Keratinocyte (primary cell): ENCODE data around the gene ERICH6. TPM values are rescaled to one million over a fixed set of nuclear protein-coding genes. Genes with fewer than 3 reads are reported as not detected.

ENCODE experiments used
- DNase-seq: peaks from one replicate; pipeline ENCODE4 v3.0.0-alpha.2; 2011; ENCODE audit warnings: low read depth, missing footprints, low spot score
- FAIRE-seq: peaks from 2 replicates; lab custom pipeline; 2011; peaks lifted over from hg19 to GRCh38; lab: Jason Lieb, UNC
- H2AFZ ChIP-seq: 2 replicates; pipeline ENCODE4 v1.6.0; 2012; ENCODE audit warnings: low read length, control low read depth, inconsistent platforms; ENCODE audit not compliant: control insufficient read depth
- H3K27ac ChIP-seq: 2 replicates; pipeline ENCODE4 v1.5.1; 2011; ENCODE audit warnings: low read length; ENCODE audit not compliant: control insufficient read depth, insufficient read depth
- H3K27me3 ChIP-seq: 3 replicates; pipeline ENCODE4 v1.6.0; 2011; ENCODE audit warnings: low read length; ENCODE audit not compliant: control insufficient read depth, insufficient read depth; ENCODE audit errors: extremely low read depth
- H3K36me3 ChIP-seq, 2 experiments: 2 replicates in 1 of 2; 3 replicates in 1 of 2; pipeline ENCODE4 v1.5.1; 2011; ENCODE audit warnings: low read length in 2 of 2, mild to moderate bottlenecking in 1 of 2; ENCODE audit not compliant: control insufficient read depth in 2 of 2, insufficient read depth in 2 of 2; ENCODE audit errors: extremely low read depth in 1 of 2
- H3K4me1 ChIP-seq: 3 replicates; pipeline ENCODE4 v1.5.1; 2011; ENCODE audit warnings: low read length; ENCODE audit not compliant: control insufficient read depth, insufficient read depth; ENCODE audit errors: extremely low read depth
- H3K4me2 ChIP-seq: 3 replicates; pipeline ENCODE4 v1.6.0; 2011; ENCODE audit warnings: low read depth, low read length; ENCODE audit not compliant: control insufficient read depth, insufficient read depth; ENCODE audit errors: extremely low read depth
- H3K4me3 ChIP-seq, 3 experiments: fragments of 200-600 bp in 1 of 3; sonication (generic) in 1 of 3; 2 replicates in 2 of 3; 3 replicates in 1 of 3; pipeline ENCODE4 v1.5.1; 2011 to 2016; ENCODE audit warnings: low read length in 3 of 3, mild to moderate bottlenecking in 3 of 3, control low read depth in 2 of 3, inconsistent platforms in 1 of 3, low read depth in 1 of 3, mixed read lengths in 1 of 3, mixed run types in 1 of 3, moderate library complexity in 1 of 3; ENCODE audit not compliant: control insufficient read depth in 2 of 3, insufficient read depth in 2 of 3; ENCODE audit errors: extremely low read depth in 1 of 3
- H3K79me2 ChIP-seq: 2 replicates; pipeline ENCODE4 v1.6.0; 2012; ENCODE audit warnings: low read length; ENCODE audit not compliant: control insufficient read depth, insufficient read depth
- H3K9ac ChIP-seq: 3 replicates; pipeline ENCODE4 v1.6.0; 2011; ENCODE audit warnings: low read length; ENCODE audit not compliant: control insufficient read depth, insufficient read depth; ENCODE audit errors: extremely low read depth
- H3K9me1 ChIP-seq: 3 replicates; pipeline ENCODE4 v1.6.0; 2011; ENCODE audit warnings: low read length; ENCODE audit not compliant: control insufficient read depth, insufficient read depth; ENCODE audit errors: extremely low read depth
- H3K9me3 ChIP-seq: 2 replicates; pipeline ENCODE4 v1.5.1; 2012; ENCODE audit warnings: low read depth, low read length; ENCODE audit not compliant: control insufficient read depth
- H4K20me1 ChIP-seq: 3 replicates; pipeline ENCODE4 v1.6.0; 2011; ENCODE audit warnings: low read length; ENCODE audit not compliant: control insufficient read depth, insufficient read depth; ENCODE audit errors: extremely low read depth
- CTCF ChIP-seq, 3 experiments: IDR thresholded peaks in 1 of 3; conservative IDR thresholded peaks in 1 of 3; optimal IDR thresholded peaks in 1 of 3; 2 replicates in 2 of 3; 3 replicates in 1 of 3; pipeline versions ENCODE3 to v1.5.1; 2011; ENCODE audit warnings: low read length in 3 of 3, mild to moderate bottlenecking in 3 of 3, moderate library complexity in 2 of 3, control low read depth in 1 of 3, inconsistent platforms in 1 of 3; ENCODE audit not compliant: insufficient read depth in 2 of 3; ENCODE audit errors: extremely low read depth in 1 of 3
- EZH2 ChIP-seq: IDR thresholded peaks from one replicate; pipeline ENCODE4 v1.6.1; 2012; ENCODE audit warnings: inconsistent platforms, mild to moderate bottlenecking, low read length, moderate library complexity
- dilution Hi-C: fragments of 300-500 bp; cut with MboI; formaldehyde crosslinking; loops from one replicate; pipeline ENCODE4 v1.7.0; 2020; ENCODE audit warnings: low sequenced_read_pairs; ENCODE audit not compliant: extremely low pct_ligation_motif_present
- polyA plus RNA-seq, 5 experiments: library from polyadenylated mRNA; depleted of rRNA in 3 of 5; stranded (reverse) in 3 of 5; stranded (forward) in 1 of 5; unstranded in 1 of 5; fragments of >200 nt; gene quantifications; 1 replicate in 1 of 5; 2 replicates in 3 of 5; 3 replicates in 1 of 5; pipeline versions ENCODE4 v1.2.1 to v1.2.3, GENCODE V29; 2011 to 2012; ENCODE audit warnings: missing spikeins in 2 of 5, low read depth in 1 of 5, low replicate concordance in 1 of 5

ERICH6 gene
- polyA plus RNA-seq, 1 donor (not counting 4 experiments of a cell fraction or from before 2014, with no cell fraction given) = 0.03 TPM

GRCh38 chr3:150734795-150735119 is 31.0 kb upstream of the ERICH6 start:
- no peak overlapping the region for H3K4me3 ChIP-seq
- dilution Hi-C loops = no loop called here
- H3K9me3 ChIP-seq = no peaks in the 10 kb centered on the region
- H3K79me2 ChIP-seq = no peaks in the 10 kb centered on the region
- peaks cover 0 to 4% of the 10 kb centered on the region in 2 experiments for H3K36me3 ChIP-seq
- no peaks in the 10 kb centered on the region for H4K20me1 ChIP-seq
- no peak for DNase-seq
- no peak overlapping the region for H3K27ac ChIP-seq
- no peak for FAIRE-seq
- no peak for TF ChIP-seq EZH2
- TF ChIP-seq CTCF (optimal IDR thresholded peaks at IDR 0.05 in 1 of 3, IDR thresholded peaks at IDR 0.05 in 1 of 3, conservative IDR thresholded peaks at IDR 0.05 in 1 of 3; ENCODE audit: extremely low read depth in 1 of 3, insufficient read depth in 2 of 3, low read length in 3 of 3) = no peak
- no peaks in the 10 kb centered on the region for H3K27me3 ChIP-seq
- H3K9ac ChIP-seq = no peak overlapping the region
- peaks cover 47% of the 10 kb centered on the region for H3K4me1 ChIP-seq
- H3K9me1 ChIP-seq = no peaks in the 10 kb centered on the region
- H2AFZ ChIP-seq = no peak overlapping the region
- H3K4me2 ChIP-seq = no peak overlapping the region

- peak overlapping the region; percentile 52 for H3K4me2 ChIP-seq
- H3K9me1 ChIP-seq = no peaks in the 10 kb centered on the region
- H2AFZ ChIP-seq = peak overlapping the region; percentile 39
- H3K27ac ChIP-seq = peak overlapping the region; percentile 61
- FAIRE-seq = peak; percentile 76
- no peak overlapping the region for H3K4me3 ChIP-seq
- H3K27me3 ChIP-seq = no peaks in the 10 kb centered on the region
- no peaks in the 10 kb centered on the region for H3K79me2 ChIP-seq
- H3K9me3 ChIP-seq = no peaks in the 10 kb centered on the region
- H3K9ac ChIP-seq = no peak overlapping the region
- no peaks in the 10 kb centered on the region for H4K20me1 ChIP-seq
- peak; percentile 70 for DNase-seq
- H3K4me1 ChIP-seq = peaks cover 47% of the 10 kb centered on the region
- TF ChIP-seq CTCF (optimal IDR thresholded peaks at IDR 0.05 in 1 of 3, IDR thresholded peaks at IDR 0.05 in 1 of 3, conservative IDR thresholded peaks at IDR 0.05 in 1 of 3; ENCODE audit: extremely low read depth in 1 of 3, insufficient read depth in 2 of 3, low read length in 3 of 3) (no peak), EZH2 (no peak)
- dilution Hi-C loops = no loop called here
- peaks cover 0 to 3% of the 10 kb centered on the region in 2 experiments for H3K36me3 ChIP-seq
Measured at GRCh38 chr3:150733936-150734794, 30.4 kb upstream of the ERICH6 start.
